Gastrocnemius medialis (tissue), 4 donors: ENCODE results near the gene PCMT1.

ENCODE experiments used
- CTCF ChIP-seq, 5 experiments: fragments of 450-650 bp in 3 of 5; fragments of 200-600 bp in 2 of 5; sonication (generic) in 2 of 5; IDR thresholded peaks in 4 of 5; conservative IDR thresholded peaks in 1 of 5; 1 replicate in 4 of 5; 2 replicates in 1 of 5; pipeline ENCODE4 v1.5.1; 2016 to 2019; ENCODE audit warnings: antibody characterized with exemption in 5 of 5, mild to moderate bottlenecking in 3 of 5, moderate library complexity in 3 of 5
- POLR2A ChIP-seq, 2 donors: fragments of 450-650 bp; IDR thresholded peaks; one replicate each; pipeline ENCODE4 v1.6.1; 2017; ENCODE audit warnings: antibody characterized with exemption in 2 of 2, mild to moderate bottlenecking in 2 of 2, moderate library complexity in 2 of 2

DNA sequence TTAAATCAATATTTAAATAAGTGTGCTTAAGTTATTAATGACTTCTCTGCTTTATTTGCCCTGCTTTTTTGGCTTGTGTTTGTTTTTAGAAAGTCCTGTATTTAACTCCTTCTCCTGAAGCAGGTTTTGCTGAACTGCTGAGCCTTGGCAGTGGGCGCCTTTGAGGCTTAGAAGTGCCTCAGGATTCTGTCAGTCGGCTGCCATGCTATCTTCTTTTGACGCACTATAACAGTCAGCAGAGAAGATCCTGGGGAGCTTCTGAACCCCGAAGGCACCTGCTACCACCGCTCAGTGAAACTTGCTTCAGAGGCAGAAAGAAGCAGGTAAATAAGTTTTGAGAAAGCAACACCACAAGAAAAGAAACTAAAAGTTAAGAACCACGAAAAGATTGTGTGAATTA is 22.4 kb downstream of the PCMT1 start:
- no peak for TF ChIP-seq CTCF (IDR thresholded peaks at IDR 0.05 in 4 of 5, conservative IDR thresholded peaks at IDR 0.05 in 1 of 5)
- no peak for TF ChIP-seq POLR2A (IDR thresholded peaks at IDR 0.05)
